DND-41 (cell line): ENCODE measurements around the gene RBM39.

Experiments used
- ATAC-seq: fragments of 200-7000 bp; cut with Tn5 transposase; 3 replicates; pipeline ENCODE4 v1.9.1; 2021; ENCODE audit warnings: low read depth; ENCODE audit not compliant: insufficient read depth
- DNase-seq: peaks from one replicate; pipeline ENCODE4 v3.0.0-alpha.2; 2020
- H2AFZ ChIP-seq: 2 replicates; pipeline ENCODE4 v1.6.0; 2012; ENCODE audit warnings: low read depth, low read length
- H3K27ac ChIP-seq: 2 replicates; pipeline ENCODE4 v1.5.1; 2012; ENCODE audit warnings: low read length, inconsistent platforms
- H3K27me3 ChIP-seq: fragments of 200-600 bp; sonication (generic); 2 replicates; pipeline ENCODE4 v1.6.0; 2012; ENCODE audit warnings: low read length, mild to moderate bottlenecking, inconsistent platforms; ENCODE audit not compliant: insufficient read depth, poor library complexity
- H3K36me3 ChIP-seq: 2 replicates; pipeline ENCODE4 v1.5.1; 2012; ENCODE audit warnings: low read length, inconsistent platforms; ENCODE audit not compliant: insufficient read depth
- H3K4me1 ChIP-seq: 2 replicates; pipeline ENCODE4 v1.5.1; 2012; ENCODE audit warnings: mild to moderate bottlenecking, low read length; ENCODE audit not compliant: insufficient read depth
- H3K4me2 ChIP-seq: 2 replicates; pipeline ENCODE4 v1.6.0; 2012; ENCODE audit warnings: mild to moderate bottlenecking, moderate library complexity, low read length, inconsistent platforms; ENCODE audit not compliant: insufficient read depth
- H3K4me3 ChIP-seq, 2 experiments: fragments of 200-600 bp in 1 of 2; shearing (Covaris generic) in 1 of 2; 2 replicates each; pipeline ENCODE4 v1.5.1; 2012 to 2016; ENCODE audit warnings: inconsistent platforms in 2 of 2, low read length in 2 of 2, mild to moderate bottlenecking in 2 of 2, low read depth in 1 of 2, moderate library complexity in 1 of 2
- H3K79me2 ChIP-seq: 2 replicates; pipeline ENCODE4 v1.6.0; 2012; ENCODE audit warnings: low read length, inconsistent platforms; ENCODE audit not compliant: insufficient read depth
- H3K9ac ChIP-seq: 2 replicates; pipeline ENCODE4 v1.6.0; 2012; ENCODE audit warnings: low read depth, mild to moderate bottlenecking, inconsistent platforms, low read length, moderate library complexity
- H3K9me3 ChIP-seq: 2 replicates; pipeline ENCODE4 v1.5.1; 2012; ENCODE audit warnings: low read length, moderate library complexity, mild to moderate bottlenecking, inconsistent platforms; ENCODE audit not compliant: insufficient read depth, severe bottlenecking
- H4K20me1 ChIP-seq: 2 replicates; pipeline ENCODE4 v1.6.0; 2012; ENCODE audit warnings: low read length; ENCODE audit not compliant: insufficient read depth
- CTCF ChIP-seq: IDR thresholded peaks from 2 replicates; pipeline ENCODE4 v1.5.1; 2012; ENCODE audit warnings: borderline replicate concordance, low read length, moderate library complexity, mild to moderate bottlenecking; ENCODE audit not compliant: poor library complexity, severe bottlenecking; ENCODE audit errors: extremely low read depth
- EZH2 ChIP-seq: IDR thresholded peaks from 3 replicates; pipeline ENCODE4 v1.6.1; 2012; ENCODE audit warnings: borderline replicate concordance, low read depth, mild to moderate bottlenecking, moderate library complexity, low read length, inconsistent platforms; ENCODE audit not compliant: severe bottlenecking

RBM39 gene

DNA sequence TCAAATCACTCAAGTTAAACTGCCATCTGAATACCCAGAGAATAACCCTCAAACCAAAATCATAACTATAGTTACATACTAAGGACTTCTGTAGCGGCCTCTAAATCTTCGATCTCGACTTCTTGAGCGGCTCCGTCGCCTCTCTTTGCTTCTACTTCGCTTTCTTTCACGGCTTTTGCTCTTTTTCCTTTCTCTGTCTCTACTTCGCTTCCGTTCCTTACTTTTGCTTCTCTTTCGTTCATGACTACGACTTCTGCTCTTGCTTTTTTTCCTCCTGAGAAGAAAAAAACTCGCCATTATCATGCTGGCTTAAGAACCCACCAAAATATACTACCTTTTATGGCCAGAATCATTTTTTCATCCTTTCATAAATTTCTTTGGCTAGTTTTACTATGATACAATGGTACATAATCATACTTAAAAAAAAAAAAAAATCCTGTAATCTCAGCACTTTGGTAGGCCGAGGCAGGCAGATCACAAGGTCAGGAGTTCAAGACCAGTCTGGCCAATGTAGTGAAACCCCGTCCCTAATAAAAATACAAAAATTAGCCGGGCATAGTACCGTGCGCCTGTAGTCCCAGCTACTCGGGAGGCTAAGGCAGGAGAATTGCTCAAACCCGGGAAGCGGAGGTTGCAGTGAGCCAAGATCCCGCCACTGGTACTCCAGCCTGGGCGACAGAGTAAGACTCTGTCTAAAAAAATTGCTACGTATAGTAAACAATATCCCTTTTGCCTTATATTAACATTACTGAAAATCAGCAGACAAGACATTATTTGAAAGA is 10.0 kb downstream of the RBM39 start:
- H3K27ac ChIP-seq = no peak overlapping the region
- peaks cover 97% of the 10 kb centered on the region for H4K20me1 ChIP-seq
- peaks cover 99% of the 10 kb centered on the region for H3K79me2 ChIP-seq
- H3K4me1 ChIP-seq = peaks cover 57% of the 10 kb centered on the region
- ATAC-seq (no peak), DNase-seq (no peak)
- no peak overlapping the region for H3K9ac ChIP-seq
- no peaks in the 10 kb centered on the region for H3K9me3 ChIP-seq
- H3K4me2 ChIP-seq = peak overlapping the region; percentile 89; the same call in 1 of the 2 replicates
- H3K27me3 ChIP-seq = no peaks in the 10 kb centered on the region
- TF ChIP-seq CTCF (no peak), EZH2 (no peak)
- H2AFZ ChIP-seq = no peak overlapping the region
- H3K36me3 ChIP-seq = peaks cover 99% of the 10 kb centered on the region
- H3K4me3 ChIP-seq = no peak overlapping the region; a peak in 1 of 4 replicates

DNA sequence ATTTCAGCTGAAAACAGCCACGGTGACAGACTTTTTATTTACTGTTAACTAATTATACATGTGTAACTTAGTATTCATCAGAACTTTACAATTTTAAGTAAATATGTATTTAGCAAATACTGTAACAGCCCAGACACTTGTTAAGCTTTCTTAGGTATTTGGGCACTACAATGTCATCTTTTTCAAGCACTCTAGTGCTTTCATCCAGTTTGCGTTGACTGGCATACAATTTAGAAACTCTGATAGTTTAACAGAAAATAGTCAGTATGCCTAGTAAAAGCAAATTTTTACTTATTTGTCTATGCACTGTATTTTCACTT is 10.6 kb downstream of the RBM39 start:
- H3K4me3 ChIP-seq = no peak overlapping the region
- H3K27ac ChIP-seq = no peak overlapping the region
- H3K9ac ChIP-seq = no peak overlapping the region
- peaks cover 97% of the 10 kb centered on the region for H4K20me1 ChIP-seq
- peak overlapping the region; percentile 15; the same call in 1 of the 2 replicates for H3K4me2 ChIP-seq
- no peak overlapping the region for H2AFZ ChIP-seq
- DNase-seq = no peak
- H3K4me1 ChIP-seq = peaks cover 51% of the 10 kb centered on the region
- no peak for ATAC-seq
- TF ChIP-seq CTCF = no peak
- no peak for TF ChIP-seq EZH2
- H3K79me2 ChIP-seq = peaks cover 99% of the 10 kb centered on the region
- H3K27me3 ChIP-seq = no peaks in the 10 kb centered on the region
- H3K36me3 ChIP-seq = peaks cover 99% of the 10 kb centered on the region
- no peaks in the 10 kb centered on the region for H3K9me3 ChIP-seq

DNA sequence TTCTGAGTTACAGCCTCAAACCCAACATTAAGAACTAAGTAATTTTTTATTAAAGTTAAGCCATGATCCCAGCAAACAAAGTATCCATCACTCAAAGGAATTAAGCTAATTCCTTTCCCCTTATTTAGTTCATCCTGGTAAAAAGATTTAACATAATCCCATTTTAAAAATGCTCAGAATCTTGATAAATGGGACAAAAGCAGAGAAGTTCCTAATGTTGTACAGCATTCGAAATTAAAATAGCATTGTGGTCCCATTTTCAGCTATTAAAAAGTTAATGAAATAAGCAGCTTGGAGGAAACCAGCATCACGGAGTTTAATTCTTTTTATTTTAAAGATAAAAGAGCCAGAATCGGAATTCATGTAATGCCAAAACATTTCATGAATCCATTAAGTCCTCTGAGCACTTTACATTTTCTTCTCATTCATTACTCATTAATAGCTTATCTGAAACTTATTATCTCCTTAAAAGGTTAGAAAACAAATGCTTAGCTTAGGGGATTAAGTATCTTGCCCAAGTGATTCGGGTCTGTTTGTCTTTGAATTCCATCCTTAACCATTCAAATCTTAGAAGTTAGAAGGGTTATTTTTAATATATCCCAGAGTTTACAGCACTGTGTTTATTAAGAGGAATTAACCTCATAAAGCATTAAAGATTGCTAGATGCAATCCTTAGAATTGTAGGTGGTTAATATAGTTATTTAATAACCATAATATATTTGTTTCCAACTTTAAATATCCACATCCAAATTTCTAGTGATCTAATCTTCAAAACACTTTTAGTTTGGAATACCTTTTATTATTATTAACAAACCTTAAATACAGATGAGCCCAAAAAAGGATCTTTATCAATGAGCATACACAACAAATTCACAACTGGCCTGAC is 11.2 kb downstream of the RBM39 start:
- H3K27me3 ChIP-seq = no peaks in the 10 kb centered on the region
- H2AFZ ChIP-seq = no peak overlapping the region
- H3K9me3 ChIP-seq = no peaks in the 10 kb centered on the region
- H3K4me2 ChIP-seq = peak overlapping the region; percentile 9; the same call in 1 of the 2 replicates
- H3K9ac ChIP-seq = no peak overlapping the region
- no peak overlapping the region for H3K27ac ChIP-seq
- TF ChIP-seq EZH2 (no peak), CTCF (no peak)
- DNase-seq (no peak), ATAC-seq (no peak)
- H3K4me3 ChIP-seq = no peak overlapping the region
- H3K79me2 ChIP-seq = peaks cover 99% of the 10 kb centered on the region
- H4K20me1 ChIP-seq = peaks cover 97% of the 10 kb centered on the region
- H3K4me1 ChIP-seq = peaks cover 46% of the 10 kb centered on the region
- peaks cover 99% of the 10 kb centered on the region for H3K36me3 ChIP-seq
